ENCODE results near the gene HOXB7.

Gene HOXB7

DNA sequence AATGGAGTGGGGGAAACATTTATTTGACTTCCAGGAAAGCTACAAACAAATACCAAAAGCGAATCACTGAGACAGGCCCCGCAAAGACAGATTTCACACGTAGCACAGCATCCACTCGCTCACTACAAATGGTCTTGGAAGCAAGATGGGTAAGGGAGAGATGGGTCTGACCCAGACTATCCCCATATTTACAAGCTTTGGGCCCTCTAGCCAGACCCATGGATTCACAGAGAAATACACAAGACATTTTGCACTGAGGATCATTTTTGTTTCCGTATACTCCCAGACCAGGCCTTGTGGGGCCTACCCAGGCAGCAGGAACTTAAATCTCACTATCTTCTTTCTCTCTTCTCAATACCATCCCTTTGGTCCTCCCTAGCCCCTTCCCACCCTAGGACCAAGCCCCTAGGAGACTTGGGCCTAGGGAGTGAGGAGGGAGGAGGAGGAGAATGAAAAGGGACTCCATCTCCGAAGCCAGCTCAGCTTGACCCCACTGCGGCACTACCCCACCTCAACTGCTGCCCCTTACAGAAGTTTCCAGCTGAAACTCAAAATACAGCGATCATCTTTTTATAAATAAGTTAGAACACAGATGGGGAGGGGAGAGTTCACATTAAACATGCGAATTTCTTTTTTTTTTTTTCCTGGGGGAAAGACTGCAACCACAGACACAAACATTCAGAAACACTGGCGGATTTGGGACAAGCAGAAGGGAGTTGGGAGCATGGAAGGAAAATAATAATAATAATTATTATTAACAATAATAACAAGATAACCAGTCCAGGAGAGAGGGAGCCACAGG, 19.4 kb downstream of the HOXB7 start:
- no peak for DNase-seq (ENCODE audit: low read depth, low spot score)
- ChIA-PET POLR2A (interaction anchor here (0.6 to 3.3 kb wide), 8 partner anchors 18 to 388 kb away, joined by 3 to 14 read pairs (median 4); no protein-coding TSS in a partner anchor), CTCF (interaction anchor here (0.6 to 8.4 kb wide), 17 partner anchors 15 to 283 kb away, joined by 3 to 80 read pairs (median 4); partner anchors contain the start of gene HOXB8)
- peak overlapping the region; percentile 76 for H3K4me3 ChIP-seq (ENCODE audit: low read depth, low read length)
- TF ChIP-seq, protein P1, sequence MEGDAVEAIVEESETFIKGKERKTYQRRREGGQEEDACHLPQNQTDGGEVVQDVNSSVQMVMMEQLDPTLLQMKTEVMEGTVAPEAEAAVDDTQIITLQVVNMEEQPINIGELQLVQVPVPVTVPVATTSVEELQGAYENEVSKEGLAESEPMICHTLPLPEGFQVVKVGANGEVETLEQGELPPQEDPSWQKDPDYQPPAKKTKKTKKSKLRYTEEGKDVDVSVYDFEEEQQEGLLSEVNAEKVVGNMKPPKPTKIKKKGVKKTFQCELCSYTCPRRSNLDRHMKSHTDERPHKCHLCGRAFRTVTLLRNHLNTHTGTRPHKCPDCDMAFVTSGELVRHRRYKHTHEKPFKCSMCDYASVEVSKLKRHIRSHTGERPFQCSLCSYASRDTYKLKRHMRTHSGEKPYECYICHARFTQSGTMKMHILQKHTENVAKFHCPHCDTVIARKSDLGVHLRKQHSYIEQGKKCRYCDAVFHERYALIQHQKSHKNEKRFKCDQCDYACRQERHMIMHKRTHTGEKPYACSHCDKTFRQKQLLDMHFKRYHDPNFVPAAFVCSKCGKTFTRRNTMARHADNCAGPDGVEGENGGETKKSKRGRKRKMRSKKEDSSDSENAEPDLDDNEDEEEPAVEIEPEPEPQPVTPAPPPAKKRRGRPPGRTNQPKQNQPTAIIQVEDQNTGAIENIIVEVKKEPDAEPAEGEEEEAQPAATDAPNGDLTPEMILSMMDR (IDR thresholded peaks at IDR 0.05; ENCODE audit: insufficient read depth, low read length, missing control alignments) = no peak

DNA sequence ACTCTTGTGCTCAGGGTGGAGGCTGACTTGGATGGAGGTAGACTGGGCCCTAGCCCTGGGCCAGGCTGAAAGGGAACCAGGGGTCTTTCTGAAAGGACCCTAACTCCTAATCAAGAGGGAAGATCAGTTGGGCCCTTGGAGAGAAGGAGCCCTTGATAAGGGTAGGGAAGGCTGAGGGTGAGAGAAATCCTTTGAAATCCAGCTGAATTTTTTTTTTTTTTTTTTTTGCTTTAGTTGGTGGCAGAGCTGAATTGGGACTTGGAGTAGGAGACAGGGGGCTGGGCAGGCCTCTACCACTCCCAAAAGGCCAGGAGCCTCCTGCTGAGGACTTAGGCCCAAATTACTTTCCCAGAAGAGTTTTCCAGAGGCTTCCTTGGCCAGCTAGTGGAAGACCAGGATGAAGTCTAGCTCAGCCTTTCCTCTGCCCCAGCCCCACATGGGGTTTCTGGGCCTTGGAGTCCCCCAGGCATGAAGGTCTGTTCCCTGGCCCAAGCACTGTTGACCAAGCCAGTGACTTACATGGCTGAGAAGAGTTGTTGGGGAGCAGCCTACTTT, 20.1 kb downstream of the HOXB7 start:
- CTCF ChIA-PET = interaction anchor here (0.9 to 8.4 kb wide), 13 partner anchors 18 to 282 kb away, joined by 3 to 80 read pairs (median 4); partner anchors contain the start of gene HOXB8
- POLR2A ChIA-PET = interaction anchor here (0.6 to 1.5 kb wide), 4 partner anchors 22 to 387 kb away, joined by 3 to 5 read pairs (median 4); no protein-coding TSS in a partner anchor
- peak overlapping the region; percentile 76 for H3K4me3 ChIP-seq (ENCODE audit: low read depth, low read length)
- TF ChIP-seq, protein P1 (IDR thresholded peaks at IDR 0.05; ENCODE audit: insufficient read depth, low read length, missing control alignments) = no peak
- DNase-seq (ENCODE audit: low read depth, low spot score) = no peak

DNA sequence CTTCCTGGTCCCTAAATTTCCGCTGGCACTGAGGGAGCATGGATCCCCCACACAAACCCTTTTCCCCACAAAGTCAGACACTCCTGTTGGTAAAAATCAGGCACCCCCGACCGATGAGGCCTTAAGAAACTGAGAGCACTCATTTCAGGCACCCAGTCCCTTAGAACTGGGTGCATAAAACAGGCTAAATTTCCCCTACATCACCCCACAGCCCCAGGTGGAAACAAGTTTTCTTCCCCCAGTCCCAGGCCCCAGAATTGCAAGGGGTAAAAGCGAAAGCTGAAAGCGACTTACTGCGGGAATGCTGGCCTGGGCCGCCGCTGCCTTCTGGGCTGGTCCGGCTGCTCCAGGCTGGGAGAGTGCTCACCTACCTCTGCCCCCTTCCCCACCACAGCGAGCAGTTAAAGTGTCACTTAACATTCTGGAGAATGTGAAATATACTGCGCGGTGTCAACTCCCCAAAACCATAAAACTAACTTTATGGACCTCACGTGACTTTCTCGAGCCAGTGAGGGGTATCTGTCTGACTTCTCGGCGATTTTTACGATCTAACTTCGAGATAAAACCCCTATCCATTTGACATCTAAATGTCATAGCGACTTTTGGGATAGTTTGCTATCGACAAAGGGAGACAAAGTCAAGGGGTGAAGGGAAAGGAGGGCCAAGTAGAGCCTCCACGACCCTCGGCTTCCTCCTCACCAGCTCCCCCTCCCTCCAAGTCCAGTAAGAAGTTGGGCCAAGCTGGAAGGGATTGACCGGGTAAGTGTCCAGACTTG, 20.8 kb downstream of the HOXB7 start, which contains the start of gene HOXB3:
TSS of gene HOXB3 (minus strand) at position 411 of the 776 bp plus-strand sequence. CDS start 37,767 bp downstream, outside the sequence.
- TF ChIP-seq, protein P1 (IDR thresholded peaks at IDR 0.05; ENCODE audit: insufficient read depth, low read length, missing control alignments) = no peak
- peak within 1 kb of the TSS; percentile 76 for H3K4me3 ChIP-seq (ENCODE audit: low read depth, low read length)
- ChIA-PET CTCF (interaction anchor here (0.7 to 8.4 kb wide), 15 partner anchors 18 to 282 kb away, joined by 3 to 80 read pairs (median 5); partner anchors contain the start of gene HOXB8), POLR2A (interaction anchor here (0.7 to 1.5 kb wide), 5 partner anchors 23 to 103 kb away, joined by 3 to 5 read pairs (median 3); no protein-coding TSS in a partner anchor)
- peak; percentile 67 for DNase-seq (ENCODE audit: low read depth, low spot score)

DNA sequence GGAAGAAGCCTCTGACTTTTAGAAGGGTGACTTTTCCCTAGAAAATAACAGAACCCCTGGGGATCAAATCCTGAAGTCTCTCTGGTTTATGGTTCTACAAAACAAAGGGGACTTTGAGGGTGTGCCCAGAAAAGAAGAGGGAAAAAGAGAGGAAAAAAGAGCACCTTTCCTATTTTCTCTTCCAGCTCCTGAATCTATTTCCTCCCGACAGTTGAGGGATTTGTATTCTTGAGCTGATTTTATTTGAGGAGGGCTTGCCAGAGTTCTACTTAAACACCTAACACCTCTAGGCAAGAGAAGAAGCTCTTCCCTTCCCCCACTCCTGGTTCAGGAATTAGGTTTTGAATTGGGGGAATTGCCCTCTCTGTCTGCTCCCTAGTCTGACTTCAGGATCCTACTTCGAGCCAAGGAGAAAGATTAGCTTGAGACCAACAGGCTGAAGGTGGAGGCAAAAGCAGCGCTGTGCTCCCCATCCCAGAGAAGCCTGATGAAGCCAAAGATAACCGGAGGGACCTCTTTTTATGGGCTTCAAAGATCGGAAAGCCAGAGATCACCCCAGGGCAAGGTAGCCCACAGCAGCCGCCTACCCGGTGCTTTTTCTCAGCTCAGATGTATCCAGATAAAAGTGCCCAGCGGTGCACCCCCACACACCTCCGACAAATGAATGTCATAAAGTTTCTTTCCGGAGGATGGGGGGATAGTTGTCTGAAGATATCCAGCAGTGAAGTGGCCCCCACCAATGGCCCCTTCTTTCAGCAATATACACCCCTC, 21.6 kb downstream of the HOXB7 start:
- CTCF ChIA-PET = interaction anchor here (0.7 to 8.4 kb wide), 15 partner anchors 10 to 239 kb away, joined by 3 to 80 read pairs (median 5); partner anchors contain the start of gene HOXB4
- DNase-seq (ENCODE audit: low read depth, low spot score) = no peak
- peak overlapping the region; percentile 76 for H3K4me3 ChIP-seq (ENCODE audit: low read depth, low read length)
- TF ChIP-seq, protein P1 (IDR thresholded peaks at IDR 0.05; ENCODE audit: insufficient read depth, low read length, missing control alignments) = no peak
- POLR2A ChIA-PET = interaction anchor here (0.7 to 2.8 kb wide), 14 partner anchors 7 to 237 kb away, joined by 3 to 25 read pairs (median 4); no protein-coding TSS in a partner anchor

DNA sequence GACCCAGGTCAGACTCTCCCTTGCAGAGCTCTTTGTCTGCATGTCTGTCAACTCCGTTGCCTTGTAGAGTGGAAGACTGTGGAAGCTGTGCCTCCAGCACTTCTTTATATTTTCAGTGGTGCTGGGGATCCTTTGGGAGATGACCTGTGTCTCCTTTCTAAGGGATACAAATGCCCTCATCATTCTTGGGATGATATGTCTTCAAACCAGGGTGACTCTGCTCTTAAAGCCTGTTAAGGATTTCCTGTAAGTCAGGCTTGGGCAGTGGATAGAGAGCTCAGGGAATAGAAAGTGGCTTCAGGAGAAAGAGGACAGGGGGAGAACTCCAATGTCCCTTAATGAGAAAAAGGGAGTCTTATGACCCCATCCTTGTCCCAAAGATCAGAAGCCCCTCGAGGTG, 22.3 kb downstream of the HOXB7 start:
- TF ChIP-seq, protein P1 (IDR thresholded peaks at IDR 0.05; ENCODE audit: insufficient read depth, low read length, missing control alignments) = no peak
- peak overlapping the region; percentile 76 for H3K4me3 ChIP-seq (ENCODE audit: low read depth, low read length)
- no peak for DNase-seq (ENCODE audit: low read depth, low spot score)
- CTCF ChIA-PET = interaction anchor here (0.7 to 8.4 kb wide), 16 partner anchors 9 to 238 kb away, joined by 3 to 80 read pairs (median 4); partner anchors contain the start of gene HOXB4
- POLR2A ChIA-PET = interaction anchor here (1.0 to 2.8 kb wide), 14 partner anchors 8 to 236 kb away, joined by 3 to 25 read pairs (median 5); no protein-coding TSS in a partner anchor

All from AG04449 (cell line).